SK-N-MC (cell line): ENCODE data around the gene STK39.

ENCODE experiments used
- DNase-seq: peaks from one replicate; pipeline ENCODE4 v3.0.0-alpha.2; 2011; ENCODE audit warnings: low read depth, low spot score
- H3K27ac ChIP-seq: fragments of 200-600 bp; sonication (generic); 2 replicates; pipeline ENCODE4 v1.5.1; 2016; ENCODE audit warnings: mixed run types
- H3K36me3 ChIP-seq: fragments of 200-600 bp; sonication (generic); 2 replicates; pipeline ENCODE4 v1.6.1; 2017; ENCODE audit warnings: antibody characterized with exemption, low read length, mixed read lengths; ENCODE audit not compliant: insufficient read depth
- H3K4me3 ChIP-seq: fragments of 200-600 bp; sonication (generic); 2 replicates; pipeline ENCODE4 v1.5.1; 2016
- H3K9ac ChIP-seq: fragments of 200-600 bp; sonication (generic); 2 replicates; pipeline ENCODE4 v1.8.0; 2017; ENCODE audit warnings: mixed run types, mixed read lengths; ENCODE audit not compliant: insufficient read length
- H3K9me3 ChIP-seq: fragments of 200-600 bp; sonication (generic); 2 replicates; pipeline ENCODE4 v1.6.1; 2017; ENCODE audit warnings: low read depth, mild to moderate bottlenecking, antibody characterized with exemption, low read length, moderate library complexity, mixed read lengths
- EZH2 ChIP-seq: fragments of 200-600 bp; sonication (generic); IDR thresholded peaks from one replicate; pipeline ENCODE4 v1.6.1; 2017; ENCODE audit warnings: antibody characterized with exemption
- FOXP2 ChIP-seq: optimal IDR thresholded peaks from 2 replicates; pipeline ENCODE3; 2011; ENCODE audit warnings: mild to moderate bottlenecking, moderate library complexity; ENCODE audit not compliant: insufficient read depth; ENCODE audit errors: extremely low read length, control extremely low read depth
- POLR2AphosphoS5 ChIP-seq: IDR thresholded peaks from 2 replicates; pipeline ENCODE4 v1.6.1; 2012; ENCODE audit warnings: mild to moderate bottlenecking, low read depth, low read length, borderline replicate concordance

STK39 gene

DNA sequence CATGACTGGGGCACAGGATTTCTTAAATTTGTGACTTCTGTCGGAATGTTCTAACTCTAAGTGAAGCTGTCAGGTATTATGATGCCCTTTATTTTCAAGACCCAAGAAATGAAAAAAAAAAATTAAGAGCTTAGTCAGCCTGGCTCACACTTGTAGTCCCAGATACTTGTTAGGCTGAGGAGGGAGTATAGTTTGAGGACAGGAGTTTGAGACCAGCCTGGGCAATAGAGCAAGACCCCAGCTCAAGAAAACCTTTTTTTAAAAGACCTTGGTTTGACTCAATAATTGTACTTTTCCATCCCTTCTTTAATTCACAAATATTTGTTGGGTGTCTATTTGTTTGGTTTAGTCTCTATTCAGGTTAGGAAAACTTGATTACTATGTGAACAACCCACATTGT is 310.0 kb downstream of the STK39 start:
- Histone ChIP-seq H3K27ac (no peak overlapping the region), H3K36me3 (no peaks in the 10 kb centered on the region), H3K4me3 (no peak overlapping the region), H3K9ac (no peak overlapping the region), H3K9me3 (no peaks in the 10 kb centered on the region)
- TF ChIP-seq EZH2 = no peak
- TF ChIP-seq POLR2AphosphoS5 = no peak
- DNase-seq = no peak

DNA sequence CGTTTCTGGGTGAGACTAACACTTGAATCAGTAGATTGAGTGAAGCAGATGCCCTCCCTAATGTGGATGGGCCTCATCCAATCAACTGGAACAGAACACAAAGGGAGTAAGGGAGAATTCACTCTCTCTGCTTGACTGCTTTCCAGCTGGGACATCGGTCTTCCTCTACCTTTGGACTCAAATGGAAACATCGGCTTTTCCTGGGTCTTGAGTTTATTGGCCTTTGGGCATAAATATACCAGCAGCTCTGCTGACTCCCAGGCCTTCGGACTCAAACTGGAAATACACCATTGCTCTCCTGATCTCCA is 311.6 kb downstream of the STK39 start:
- no peak overlapping the region for H3K27ac ChIP-seq
- no peaks in the 10 kb centered on the region for H3K36me3 ChIP-seq
- no peak overlapping the region for H3K9ac ChIP-seq
- H3K4me3 ChIP-seq = no peak overlapping the region
- TF ChIP-seq FOXP2 = no peak
- no peak for TF ChIP-seq POLR2AphosphoS5
- TF ChIP-seq EZH2 = no peak
- no peak for DNase-seq
- no peaks in the 10 kb centered on the region for H3K9me3 ChIP-seq

DNA sequence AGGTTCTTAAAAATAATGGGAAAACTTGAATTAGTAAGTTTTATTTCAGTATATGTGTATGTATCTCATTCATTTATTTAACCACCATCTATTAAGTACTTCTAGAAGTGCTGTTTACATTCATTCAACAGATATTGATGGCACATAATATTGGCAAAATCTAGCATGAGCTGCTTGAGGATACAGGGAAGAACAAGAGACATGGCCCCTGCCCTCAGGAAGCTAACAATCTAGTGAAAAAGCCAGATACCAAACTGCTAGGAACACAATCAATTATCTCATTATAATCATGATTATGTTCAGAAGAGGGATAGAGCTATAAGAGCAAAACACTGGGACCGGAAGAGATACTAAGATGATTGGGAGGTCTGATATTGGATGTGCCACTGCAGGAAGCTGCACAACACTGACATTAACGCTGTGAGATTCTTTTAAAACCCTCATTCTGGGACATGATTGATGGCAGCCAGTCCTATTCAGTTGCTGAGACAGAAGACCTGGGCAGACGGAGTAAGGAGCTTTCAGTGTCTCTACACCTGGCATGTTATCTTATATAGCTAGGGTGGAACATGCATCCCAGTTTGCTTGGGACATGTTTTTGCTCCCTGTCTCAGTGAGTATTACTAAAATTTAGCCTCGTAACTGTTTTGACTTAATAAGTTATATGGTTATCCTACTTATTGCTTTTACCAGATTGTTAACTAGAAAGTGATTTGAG is 314.1 kb downstream of the STK39 start:
- Histone ChIP-seq H3K36me3 (no peaks in the 10 kb centered on the region), H3K4me3 (no peak overlapping the region), H3K9ac (no peak overlapping the region), H3K9me3 (no peaks in the 10 kb centered on the region), H3K27ac (no peak overlapping the region)
- TF ChIP-seq EZH2 = no peak
- TF ChIP-seq FOXP2 = no peak
- TF ChIP-seq POLR2AphosphoS5 = no peak
- no peak for DNase-seq

DNA sequence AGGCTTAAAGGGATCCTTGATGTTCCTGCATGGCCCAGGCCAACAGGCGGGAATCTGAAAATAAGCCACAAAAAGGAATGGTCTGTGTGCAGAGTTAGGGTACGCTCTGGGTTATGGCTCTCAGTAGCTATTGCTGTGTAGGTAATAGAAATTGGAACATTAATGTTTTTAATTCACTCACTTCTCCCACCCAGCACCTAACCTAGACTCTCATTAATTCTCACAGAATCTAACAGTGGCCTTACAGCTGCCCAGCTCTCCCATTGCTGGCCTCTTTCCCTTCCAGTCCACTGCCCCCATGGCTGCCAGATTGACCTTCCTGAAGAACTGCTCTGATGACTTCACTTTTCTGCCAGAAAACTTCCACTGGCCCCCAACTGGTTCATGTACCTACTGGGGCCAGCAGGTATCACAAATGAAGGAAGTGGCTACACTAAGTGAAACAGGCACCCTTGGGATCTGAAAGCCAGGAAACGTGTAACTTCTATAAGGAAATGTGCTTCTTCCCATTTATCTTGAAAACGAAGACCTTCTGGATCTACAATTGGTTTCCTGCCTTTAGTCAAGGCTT is 315.2 kb downstream of the STK39 start:
- no peaks in the 10 kb centered on the region for H3K36me3 ChIP-seq
- no peak overlapping the region for H3K4me3 ChIP-seq
- H3K27ac ChIP-seq = no peak overlapping the region

DNA sequence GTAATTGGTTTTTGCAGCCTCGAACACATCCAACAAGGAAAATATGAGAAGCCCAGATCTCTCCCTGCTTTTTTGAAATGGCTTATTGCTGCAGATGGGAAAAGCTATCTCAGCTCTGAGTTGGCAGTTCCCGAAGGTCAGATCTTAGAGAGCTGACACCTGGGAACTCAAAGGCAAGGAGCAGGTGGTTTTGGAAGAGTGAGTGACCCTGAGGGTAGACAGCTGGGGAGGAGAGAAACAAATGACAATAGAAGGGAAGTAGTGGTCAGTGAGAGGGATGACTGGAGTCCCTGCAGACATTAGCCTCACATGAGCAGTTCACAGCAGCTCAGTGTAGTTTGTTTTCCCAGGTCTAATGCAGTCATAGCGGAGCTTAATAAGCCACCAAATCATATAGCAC is 317.9 kb downstream of the STK39 start:
- DNase-seq = no peak

More for the DNA sequence above, 315.2 kb downstream of the STK39 start:
- Histone ChIP-seq H3K9me3 (no peaks in the 10 kb centered on the region), H3K9ac (no peak overlapping the region)
- TF ChIP-seq FOXP2 (no peak), EZH2 (no peak), POLR2AphosphoS5 (no peak)
- DNase-seq = no peak

DNA sequence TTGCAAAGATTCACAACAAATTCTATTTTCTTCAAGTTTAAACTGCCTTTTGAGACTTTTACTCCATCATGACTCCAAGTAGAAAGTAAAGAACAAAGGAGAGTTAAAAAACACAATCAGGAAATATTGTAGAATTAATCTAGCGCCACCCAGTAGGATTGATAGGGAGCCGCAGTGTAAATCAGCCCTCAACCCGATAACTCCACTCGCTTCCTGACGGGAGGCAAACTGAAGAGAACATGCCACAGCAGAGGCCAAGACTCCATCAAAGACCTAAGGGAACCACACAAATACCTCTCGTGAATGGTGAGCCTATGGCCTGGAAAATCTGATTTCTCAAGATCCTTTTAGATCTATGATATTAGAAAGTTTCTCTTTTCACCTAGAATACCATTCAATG is 319.0 kb downstream of the STK39 start:
- TF ChIP-seq EZH2 (no peak), FOXP2 (no peak), POLR2AphosphoS5 (no peak)
- no peak for DNase-seq
- Histone ChIP-seq H3K9me3 (no peaks in the 10 kb centered on the region), H3K4me3 (no peak overlapping the region), H3K9ac (no peak overlapping the region), H3K36me3 (no peaks in the 10 kb centered on the region), H3K27ac (no peak overlapping the region)

More for the DNA sequence above, 317.9 kb downstream of the STK39 start:
- Histone ChIP-seq H3K9me3 (no peaks in the 10 kb centered on the region), H3K9ac (no peak overlapping the region), H3K36me3 (no peaks in the 10 kb centered on the region), H3K4me3 (no peak overlapping the region), H3K27ac (no peak overlapping the region)
- TF ChIP-seq EZH2 (no peak), POLR2AphosphoS5 (no peak), FOXP2 (no peak)

DNA sequence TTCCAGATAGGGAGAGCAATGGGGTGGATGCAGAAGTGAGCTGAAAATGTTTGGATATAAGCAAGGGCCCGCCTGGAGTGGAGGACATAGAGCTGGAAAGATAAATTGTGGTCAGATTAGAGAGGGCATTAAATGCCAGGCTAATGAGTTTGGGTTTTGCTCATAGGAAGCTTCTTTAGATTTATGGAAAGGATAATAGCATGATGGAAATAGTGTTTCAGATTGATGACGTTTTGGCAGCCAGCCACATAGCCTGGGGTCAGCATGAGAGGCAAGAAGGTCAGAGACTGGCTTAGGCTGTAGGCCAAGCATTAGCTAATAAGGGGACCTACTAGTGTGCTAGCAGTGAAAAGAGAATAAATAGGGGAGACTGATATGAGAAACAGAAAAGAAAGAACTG is 321.6 kb downstream of the STK39 start:
- no peak overlapping the region for H3K27ac ChIP-seq
- H3K36me3 ChIP-seq = no peaks in the 10 kb centered on the region
- TF ChIP-seq FOXP2 = no peak
- no peak for TF ChIP-seq POLR2AphosphoS5
- TF ChIP-seq EZH2 = no peak
- no peak overlapping the region for H3K4me3 ChIP-seq
- no peak for DNase-seq
- H3K9ac ChIP-seq = no peak overlapping the region
- H3K9me3 ChIP-seq = no peaks in the 10 kb centered on the region

DNA sequence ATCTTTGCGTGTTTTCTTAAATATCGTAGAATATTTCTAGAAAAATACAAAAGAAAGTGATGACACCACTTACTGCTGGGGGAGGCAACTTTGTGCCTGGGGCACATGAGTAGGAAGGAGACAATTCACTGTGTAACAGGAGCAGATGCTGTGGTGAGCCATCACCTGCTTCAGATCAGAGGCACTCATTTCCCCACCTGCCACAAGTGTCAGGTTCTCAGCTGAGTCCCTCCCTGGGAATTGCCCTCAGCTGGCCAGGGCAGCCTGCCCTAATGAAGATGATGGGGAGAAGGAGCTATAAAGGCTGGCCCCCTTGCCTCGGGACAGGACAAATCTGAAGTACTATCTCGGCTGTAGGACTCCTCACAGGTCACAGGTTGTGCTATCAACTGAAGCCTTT is 322.8 kb downstream of the STK39 start:
- no peak overlapping the region for H3K9ac ChIP-seq
- no peaks in the 10 kb centered on the region for H3K9me3 ChIP-seq
- H3K36me3 ChIP-seq = no peaks in the 10 kb centered on the region
- no peak for DNase-seq
- H3K4me3 ChIP-seq = no peak overlapping the region
- no peak for TF ChIP-seq POLR2AphosphoS5
- TF ChIP-seq EZH2 = no peak
- TF ChIP-seq FOXP2 = no peak
- H3K27ac ChIP-seq = no peak overlapping the region

DNA sequence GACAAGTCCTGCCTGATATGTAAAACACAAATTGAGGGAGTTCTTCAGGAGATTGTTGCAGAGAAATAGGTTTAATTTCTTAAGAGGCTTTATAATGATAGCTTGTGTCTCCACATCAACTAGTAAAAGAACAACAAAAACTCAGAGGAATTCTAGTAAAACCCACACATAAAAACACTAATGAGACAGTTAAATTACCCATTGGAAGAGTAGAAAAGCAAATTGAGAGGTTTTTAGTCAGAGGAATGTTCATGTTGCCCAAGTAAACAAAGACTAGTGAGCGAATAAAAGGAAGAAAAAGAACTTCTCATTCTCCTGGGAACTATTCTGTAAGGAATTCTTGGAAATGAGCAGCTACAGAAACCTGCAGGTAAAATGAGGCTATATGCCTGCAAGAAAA is 330.6 kb downstream of the STK39 start:
- H3K9ac ChIP-seq = no peak overlapping the region
- H3K27ac ChIP-seq = no peak overlapping the region
- no peaks in the 10 kb centered on the region for H3K36me3 ChIP-seq
- no peak for DNase-seq
- TF ChIP-seq FOXP2 = no peak
- no peak for TF ChIP-seq POLR2AphosphoS5
- no peak for TF ChIP-seq EZH2
- H3K9me3 ChIP-seq = no peaks in the 10 kb centered on the region
- H3K4me3 ChIP-seq = no peak overlapping the region
